ENCODE data around the gene CDC42BPB. TPM values are rescaled to one million over a fixed set of nuclear protein-coding genes. Genes with fewer than 3 reads are reported as not detected.

CDC42BPB gene, protein sequence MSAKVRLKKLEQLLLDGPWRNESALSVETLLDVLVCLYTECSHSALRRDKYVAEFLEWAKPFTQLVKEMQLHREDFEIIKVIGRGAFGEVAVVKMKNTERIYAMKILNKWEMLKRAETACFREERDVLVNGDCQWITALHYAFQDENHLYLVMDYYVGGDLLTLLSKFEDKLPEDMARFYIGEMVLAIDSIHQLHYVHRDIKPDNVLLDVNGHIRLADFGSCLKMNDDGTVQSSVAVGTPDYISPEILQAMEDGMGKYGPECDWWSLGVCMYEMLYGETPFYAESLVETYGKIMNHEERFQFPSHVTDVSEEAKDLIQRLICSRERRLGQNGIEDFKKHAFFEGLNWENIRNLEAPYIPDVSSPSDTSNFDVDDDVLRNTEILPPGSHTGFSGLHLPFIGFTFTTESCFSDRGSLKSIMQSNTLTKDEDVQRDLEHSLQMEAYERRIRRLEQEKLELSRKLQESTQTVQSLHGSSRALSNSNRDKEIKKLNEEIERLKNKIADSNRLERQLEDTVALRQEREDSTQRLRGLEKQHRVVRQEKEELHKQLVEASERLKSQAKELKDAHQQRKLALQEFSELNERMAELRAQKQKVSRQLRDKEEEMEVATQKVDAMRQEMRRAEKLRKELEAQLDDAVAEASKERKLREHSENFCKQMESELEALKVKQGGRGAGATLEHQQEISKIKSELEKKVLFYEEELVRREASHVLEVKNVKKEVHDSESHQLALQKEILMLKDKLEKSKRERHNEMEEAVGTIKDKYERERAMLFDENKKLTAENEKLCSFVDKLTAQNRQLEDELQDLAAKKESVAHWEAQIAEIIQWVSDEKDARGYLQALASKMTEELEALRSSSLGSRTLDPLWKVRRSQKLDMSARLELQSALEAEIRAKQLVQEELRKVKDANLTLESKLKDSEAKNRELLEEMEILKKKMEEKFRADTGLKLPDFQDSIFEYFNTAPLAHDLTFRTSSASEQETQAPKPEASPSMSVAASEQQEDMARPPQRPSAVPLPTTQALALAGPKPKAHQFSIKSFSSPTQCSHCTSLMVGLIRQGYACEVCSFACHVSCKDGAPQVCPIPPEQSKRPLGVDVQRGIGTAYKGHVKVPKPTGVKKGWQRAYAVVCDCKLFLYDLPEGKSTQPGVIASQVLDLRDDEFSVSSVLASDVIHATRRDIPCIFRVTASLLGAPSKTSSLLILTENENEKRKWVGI (N-terminal part only)
- total RNA-seq (2022; extraction: Qiagen RNA extraction), result 62.2 to 107 TPM (median 84.3 TPM) in 5 replicates

DNA sequence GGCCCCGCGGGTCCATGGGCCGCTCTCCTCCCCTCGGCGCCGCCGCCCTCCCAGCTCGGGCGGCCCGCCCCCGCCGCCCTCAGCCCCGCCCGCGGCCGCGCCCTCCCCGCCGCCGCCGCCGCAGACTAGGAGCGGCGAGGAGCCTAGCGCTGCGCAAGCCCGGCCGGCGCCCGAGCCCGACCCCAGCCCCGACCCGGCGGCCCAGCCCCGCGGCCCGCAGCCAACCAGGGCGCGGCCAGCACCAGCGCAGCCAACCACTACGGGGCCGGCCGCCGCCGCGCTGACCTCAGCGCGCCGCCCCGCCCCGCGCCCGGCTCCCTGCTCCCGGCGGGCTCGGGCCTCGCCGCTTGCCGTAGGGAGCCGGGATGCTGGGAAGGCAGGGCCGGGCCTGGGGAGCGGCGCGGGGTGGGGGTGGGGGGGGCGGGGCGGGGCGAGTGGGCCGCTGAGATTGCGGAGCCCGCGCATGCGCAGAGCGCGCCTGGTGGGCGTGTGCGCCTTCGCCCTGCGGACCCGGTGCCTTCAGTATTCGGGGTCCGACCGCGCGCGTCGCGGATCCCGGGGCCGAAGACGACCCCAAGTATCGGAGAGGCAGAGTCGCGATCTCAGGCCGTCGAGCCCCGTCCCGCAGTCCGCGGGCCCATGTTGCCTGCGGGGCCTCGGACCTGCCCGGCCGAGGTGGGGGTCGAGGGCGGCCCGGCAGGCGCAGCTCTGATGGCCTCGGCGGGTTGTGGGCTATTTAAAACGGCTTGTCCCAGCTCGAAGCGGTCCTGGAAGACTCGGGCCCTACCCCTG, at the start of gene CDC42BPB:
TSS of gene CDC42BPB (minus strand) at position 178 of the 792 bp plus-strand sequence. CDS start 376 bp downstream, outside the sequence.

DNA sequence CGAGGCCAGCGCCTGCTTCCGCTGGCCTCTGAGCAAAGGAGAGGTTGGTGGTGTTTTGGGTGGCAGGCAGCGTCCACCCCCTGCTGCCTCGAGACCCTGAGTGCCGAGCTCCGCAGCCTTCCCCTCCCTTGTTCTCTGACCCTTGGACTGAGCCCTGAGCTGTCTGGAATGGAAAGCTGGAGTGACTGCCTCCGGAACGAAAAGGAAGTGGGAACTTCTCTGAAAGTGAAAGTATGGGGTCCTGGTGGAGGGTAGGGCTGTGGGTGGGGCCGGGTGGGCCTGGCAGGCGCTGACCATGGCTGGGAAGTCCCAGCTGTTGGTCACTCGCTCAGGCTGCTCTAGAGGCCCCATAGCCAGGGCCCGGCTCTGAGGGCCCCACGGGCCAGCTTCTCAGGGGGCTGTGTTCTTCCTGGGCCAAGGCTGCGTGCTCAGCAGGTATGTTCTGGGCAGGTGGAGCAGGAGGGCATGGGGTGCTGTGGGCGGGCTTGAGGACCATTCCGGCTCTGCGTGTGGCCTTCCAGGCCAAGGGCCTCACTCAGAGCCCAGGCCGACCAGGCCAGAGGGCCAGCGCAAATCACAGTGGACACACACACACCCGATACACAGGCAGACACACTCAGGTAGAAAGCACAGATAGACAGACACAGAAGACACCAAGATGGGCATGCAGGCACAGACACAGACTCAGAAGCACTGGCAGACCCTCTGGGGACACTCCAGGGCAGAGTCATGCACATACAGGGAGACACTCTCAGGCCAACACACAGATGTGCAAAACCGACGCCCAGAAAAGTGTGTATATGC, 37.3 kb upstream of the CDC42BPB start, which contains the start of gene EXOC3L4:
TSS of gene EXOC3L4 (plus strand) at position 320 of the 804 bp plus-strand sequence. CDS start 5,495 bp downstream, outside the sequence.

DNA sequence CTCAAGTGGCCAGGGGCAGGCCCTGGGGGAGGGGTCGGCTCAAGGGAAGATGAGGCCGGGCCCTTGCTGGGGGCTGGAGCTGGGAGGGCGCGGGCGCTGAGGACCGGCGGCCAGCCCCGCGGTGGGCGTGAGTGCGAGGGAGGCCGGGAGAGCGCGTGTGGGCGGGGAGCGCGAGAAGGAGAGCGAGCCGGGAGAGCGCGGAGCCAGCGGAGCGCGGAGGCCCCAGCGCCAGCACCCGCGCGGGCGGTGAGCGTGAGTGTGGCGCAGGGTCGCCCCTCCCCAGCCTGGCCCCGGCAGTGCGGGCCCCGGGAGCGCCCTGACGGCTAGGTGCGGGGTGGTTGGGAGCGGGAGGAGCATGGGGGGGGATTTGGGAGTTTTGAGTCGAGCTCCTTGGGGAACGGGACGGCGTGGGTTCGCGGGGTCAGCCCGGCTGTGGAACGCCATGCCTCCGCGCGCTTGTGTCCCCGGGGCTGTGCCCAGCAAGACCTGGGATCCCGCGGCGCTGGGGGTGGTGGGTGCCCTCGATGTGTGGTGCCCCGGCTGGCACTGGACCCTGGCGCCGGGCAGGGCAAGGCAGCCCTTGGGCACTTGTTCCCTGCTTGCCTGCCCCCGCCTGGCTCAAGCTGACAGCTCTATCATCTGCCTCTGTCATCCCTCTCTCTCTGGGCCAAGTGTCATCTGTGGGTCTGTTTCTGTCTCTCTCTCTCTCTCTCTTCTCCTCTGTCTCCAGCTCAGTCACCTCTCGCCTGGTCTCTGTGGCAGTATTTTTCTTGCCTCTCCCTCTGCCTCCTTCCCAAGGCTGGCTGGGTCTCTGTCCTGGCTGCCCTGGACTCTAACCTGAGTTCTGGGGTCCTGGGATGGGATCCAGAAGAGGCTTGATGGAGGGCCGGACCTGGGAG, 26.9 kb upstream of the CDC42BPB start, which contains the start of gene LBHD2:
TSS of gene LBHD2 (plus strand) at position 190 of the 899 bp plus-strand sequence. CDS start 1,803 bp downstream, outside the sequence.

DNA sequence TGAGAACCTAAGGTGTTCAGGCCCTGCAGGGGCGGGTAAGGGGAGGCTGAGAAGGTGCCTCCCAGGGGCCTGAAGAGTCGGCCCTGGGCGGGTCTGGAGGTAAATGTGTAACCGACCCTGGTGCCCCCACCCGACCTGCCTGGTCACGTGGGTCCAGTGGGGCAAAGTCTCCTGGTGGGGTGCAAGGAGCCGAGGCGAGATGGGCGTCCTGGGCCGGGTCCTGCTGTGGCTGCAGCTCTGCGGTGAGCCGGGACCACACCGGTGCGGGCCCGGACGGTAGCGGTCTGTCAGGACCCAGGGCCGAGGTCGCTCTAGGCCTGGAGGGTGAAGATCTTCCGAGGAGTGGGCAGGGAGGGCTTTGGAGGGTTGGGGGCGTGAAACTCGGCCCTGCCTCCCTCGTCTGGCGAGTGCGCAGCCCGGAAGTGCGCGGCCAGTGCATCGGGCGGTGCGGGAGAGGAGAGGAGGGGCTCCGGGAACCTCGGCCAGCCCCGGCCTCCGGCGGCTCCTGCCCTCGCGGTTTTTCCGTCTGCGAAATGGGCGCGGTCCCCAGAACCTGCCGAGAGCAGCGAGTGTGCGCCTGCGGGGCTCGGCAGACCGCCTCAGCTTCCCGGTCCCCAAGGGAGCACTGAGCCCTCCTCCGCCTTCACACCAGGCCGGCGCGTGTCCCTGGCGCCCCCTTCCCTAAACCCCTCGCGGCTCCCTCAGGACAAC, 134.7 kb downstream of the CDC42BPB start, which contains the start of gene AMN:
TSS of gene AMN (plus strand) at position 174 of the 711 bp plus-strand sequence. CDS start at position 200, 26 bp downstream.

Other genes starting within 250 kb of the CDC42BPB start
- gene AMN, start 134.9 kb downstream of the CDC42BPB start, total RNA-seq (2022; extraction: Qiagen RNA extraction), result 0.25 to 0.54 TPM (median 0.39 TPM) in 5 replicates
- gene LBHD2, start 26.7 kb upstream of the CDC42BPB start, total RNA-seq (2022; extraction: Qiagen RNA extraction), result 0.16 to 0.24 TPM in 2 of 5 replicates, not detected in the others
- gene EXOC3L4, start 37.2 kb upstream of the CDC42BPB start, total RNA-seq (2022; extraction: Qiagen RNA extraction), result 1.0 to 2.8 TPM (median 1.7 TPM) in 5 replicates
- gene TNFAIP2, start 65.9 kb upstream of the CDC42BPB start, total RNA-seq (2022; extraction: Qiagen RNA extraction), result 270 to 315 TPM (median 301 TPM) in 5 replicates